Measurements from ENCODE around the gene NUDT16L1.

The NUDT16L1 gene

DNA sequence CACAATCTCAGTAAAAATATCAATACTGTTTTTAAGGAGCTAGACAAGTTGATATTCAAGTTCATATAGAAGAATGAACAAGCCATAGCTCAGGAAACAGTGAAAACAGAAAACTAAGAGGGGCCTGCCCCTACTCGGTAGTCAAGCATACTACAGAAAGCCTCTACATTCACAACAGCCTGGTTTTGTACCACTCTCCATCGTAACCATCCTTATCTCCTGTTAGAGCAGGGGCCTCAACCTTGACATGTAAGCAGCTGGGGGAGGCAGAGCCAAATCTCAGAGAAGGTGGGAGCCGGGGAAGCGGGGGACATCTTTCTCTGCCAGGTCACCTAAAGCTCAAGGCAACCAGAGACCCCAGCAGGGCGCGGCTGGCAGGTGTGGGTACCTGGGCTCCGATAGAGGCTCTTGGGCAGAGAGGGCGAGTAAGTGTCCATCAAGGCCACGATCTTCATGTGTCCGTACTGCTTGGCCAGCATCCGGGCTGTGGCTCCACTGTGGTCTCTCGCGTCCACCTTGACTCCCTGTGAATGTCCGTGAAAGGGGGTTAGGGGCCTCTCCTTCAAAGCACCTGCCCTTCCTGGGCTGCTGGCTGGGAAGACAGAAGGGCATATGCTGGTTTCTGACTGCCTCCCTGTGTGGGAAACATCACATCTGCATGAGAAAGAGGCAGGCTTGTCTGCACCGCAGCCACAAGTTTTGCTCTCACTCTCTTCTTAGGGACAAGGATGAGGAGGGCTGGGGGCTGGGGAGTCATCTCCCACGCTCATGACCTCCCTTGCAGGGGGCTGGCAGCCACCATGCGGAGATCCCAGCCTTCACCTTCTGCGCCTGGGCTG lies 20.5 kb downstream of the NUDT16L1 start:
- TF ChIP-seq, protein P1, sequence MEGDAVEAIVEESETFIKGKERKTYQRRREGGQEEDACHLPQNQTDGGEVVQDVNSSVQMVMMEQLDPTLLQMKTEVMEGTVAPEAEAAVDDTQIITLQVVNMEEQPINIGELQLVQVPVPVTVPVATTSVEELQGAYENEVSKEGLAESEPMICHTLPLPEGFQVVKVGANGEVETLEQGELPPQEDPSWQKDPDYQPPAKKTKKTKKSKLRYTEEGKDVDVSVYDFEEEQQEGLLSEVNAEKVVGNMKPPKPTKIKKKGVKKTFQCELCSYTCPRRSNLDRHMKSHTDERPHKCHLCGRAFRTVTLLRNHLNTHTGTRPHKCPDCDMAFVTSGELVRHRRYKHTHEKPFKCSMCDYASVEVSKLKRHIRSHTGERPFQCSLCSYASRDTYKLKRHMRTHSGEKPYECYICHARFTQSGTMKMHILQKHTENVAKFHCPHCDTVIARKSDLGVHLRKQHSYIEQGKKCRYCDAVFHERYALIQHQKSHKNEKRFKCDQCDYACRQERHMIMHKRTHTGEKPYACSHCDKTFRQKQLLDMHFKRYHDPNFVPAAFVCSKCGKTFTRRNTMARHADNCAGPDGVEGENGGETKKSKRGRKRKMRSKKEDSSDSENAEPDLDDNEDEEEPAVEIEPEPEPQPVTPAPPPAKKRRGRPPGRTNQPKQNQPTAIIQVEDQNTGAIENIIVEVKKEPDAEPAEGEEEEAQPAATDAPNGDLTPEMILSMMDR (conservative IDR thresholded peaks at IDR 0.05) = no peak
- no peak for TF ChIP-seq ZFX (IDR thresholded peaks at IDR 0.05)
- no peak overlapping the region for H3K27ac ChIP-seq

DNA sequence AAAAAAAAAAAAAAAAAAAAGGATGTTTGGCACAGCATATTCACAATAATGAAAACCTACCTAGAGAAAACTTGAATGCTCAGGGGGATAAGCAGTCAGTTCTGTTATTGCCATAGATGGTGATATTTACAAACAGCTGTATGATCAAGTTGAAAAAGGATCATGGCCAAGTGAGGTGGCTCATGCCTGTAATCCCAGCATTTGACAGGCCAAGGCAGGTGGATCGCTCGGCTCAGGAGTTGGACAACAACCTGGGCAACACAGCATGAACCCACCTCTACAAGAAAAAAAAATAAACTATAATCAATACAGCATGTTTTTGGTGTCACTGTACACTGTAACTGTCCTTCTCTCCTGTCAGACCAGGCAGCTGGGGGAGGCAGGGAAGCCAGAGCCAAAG lies 21.6 kb downstream of the NUDT16L1 start:
- no peak overlapping the region for H3K27ac ChIP-seq
- no peak for TF ChIP-seq ZFX (IDR thresholded peaks at IDR 0.05)
- TF ChIP-seq, protein P1 (conservative IDR thresholded peaks at IDR 0.05) = no peak

DNA sequence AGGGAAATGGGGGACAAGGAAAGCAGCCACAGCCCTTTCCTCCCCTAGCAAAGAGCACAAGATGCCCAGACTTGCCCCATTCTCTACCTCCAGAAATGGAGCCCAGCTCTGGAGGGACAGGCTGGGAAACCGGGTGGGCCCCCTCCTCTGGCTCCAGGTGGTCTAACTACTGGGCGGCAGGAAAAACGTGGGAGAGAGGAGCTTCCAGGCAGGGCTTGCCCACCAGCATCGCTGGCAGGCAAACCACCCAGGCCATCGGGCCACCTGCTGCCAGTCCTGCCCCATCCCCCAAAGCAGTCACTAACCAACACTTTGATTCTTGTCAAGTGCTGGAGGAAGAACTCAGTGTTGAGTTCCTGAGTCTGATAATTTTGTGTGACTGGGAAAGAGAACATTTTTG lies 25.1 kb downstream of the NUDT16L1 start:
- no peak for TF ChIP-seq ZFX (IDR thresholded peaks at IDR 0.05)
- TF ChIP-seq, protein P1 (conservative IDR thresholded peaks at IDR 0.05) = no peak
- H3K27ac ChIP-seq = no peak overlapping the region

DNA sequence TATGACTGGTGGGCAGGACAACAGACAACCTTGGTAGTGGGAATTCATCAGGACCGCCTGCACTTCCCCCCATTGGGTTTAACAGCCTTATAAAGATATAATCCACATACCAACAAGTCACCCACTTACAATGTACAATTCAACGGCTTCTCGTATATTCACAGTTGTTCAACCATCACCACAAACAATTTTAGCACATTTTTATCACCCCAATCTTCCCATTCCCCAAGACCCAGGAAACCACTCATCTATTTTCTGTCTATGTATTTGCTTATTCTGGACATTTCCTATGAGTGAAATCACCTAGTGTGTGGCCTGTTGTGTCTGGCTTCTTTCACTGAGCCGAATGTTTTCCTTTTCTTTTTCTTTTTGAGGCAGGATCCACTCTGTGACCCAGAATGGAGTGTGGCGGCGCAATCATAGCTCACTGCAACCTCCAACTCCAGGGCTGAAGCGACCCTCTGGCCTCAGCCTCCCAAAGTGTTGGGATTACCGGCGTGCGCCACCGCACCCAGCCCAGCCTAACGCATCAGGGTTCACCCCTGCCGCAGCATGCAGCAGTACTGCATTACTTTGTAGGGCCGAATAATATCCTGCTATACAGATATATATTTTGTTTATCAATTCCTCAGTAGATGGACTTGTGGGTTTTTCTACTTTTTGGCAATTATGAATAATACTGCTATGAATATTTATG lies 29.9 kb downstream of the NUDT16L1 start:
- no peak for TF ChIP-seq ZFX (IDR thresholded peaks at IDR 0.05)
- TF ChIP-seq, protein P1 (conservative IDR thresholded peaks at IDR 0.05) = no peak
- H3K27ac ChIP-seq = no peak overlapping the region

DNA sequence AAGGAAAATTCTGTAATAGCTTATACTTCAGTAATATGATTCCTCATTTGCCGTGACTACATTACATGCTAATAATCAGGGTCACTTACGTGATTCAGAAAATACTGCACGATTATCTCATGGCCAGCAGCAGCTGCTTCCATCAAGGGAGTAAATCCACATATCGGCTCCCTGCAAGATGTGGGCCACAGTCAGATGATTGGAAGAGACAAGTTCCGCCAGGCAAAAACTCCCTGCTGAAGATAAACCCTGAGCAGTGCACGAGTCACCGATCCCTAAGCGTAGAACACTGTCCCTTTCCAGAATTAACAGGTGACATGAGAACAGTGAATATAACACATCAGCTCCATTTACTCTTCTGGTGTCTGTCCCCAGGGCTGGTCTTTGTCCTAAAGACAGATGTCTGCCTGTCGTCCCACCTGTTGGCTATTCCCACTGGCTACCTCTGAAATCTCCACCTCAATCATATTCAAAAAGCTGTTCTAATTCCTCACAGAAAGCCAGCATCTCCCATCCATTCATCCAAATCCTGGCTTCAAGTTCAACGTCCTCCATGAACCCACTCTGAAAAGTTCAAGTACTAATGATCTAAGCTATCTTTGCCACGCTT lies 31.4 kb downstream of the NUDT16L1 start:
- no peak overlapping the region for H3K27ac ChIP-seq

DNA sequence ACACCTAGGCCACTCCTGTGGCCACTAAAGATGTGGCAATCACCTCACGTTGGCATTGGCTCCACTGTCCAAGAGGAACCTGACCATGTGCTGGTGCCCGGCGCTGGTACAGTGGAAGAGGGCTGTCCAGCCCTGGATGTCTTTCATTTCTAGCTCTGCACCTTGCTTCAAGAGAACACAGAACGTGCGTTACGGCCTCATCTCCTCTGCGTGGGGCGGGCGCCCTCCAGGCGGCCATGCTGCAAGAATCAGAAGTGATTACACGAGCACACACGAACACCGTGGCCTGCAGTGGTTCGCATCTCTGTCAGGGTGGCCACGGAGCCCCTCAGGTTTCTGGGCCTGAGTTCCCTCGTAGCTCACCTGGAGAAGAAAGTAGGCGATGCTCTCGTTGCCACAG lies 33.3 kb downstream of the NUDT16L1 start:
- TF ChIP-seq ZFX (IDR thresholded peaks at IDR 0.05) = no peak
- TF ChIP-seq, protein P1 (conservative IDR thresholded peaks at IDR 0.05) = no peak
- H3K27ac ChIP-seq = no peak overlapping the region

More for the DNA sequence above, 31.4 kb downstream of the NUDT16L1 start:
- TF ChIP-seq, protein P1 (conservative IDR thresholded peaks at IDR 0.05) = no peak
- no peak for TF ChIP-seq ZFX (IDR thresholded peaks at IDR 0.05)

DNA sequence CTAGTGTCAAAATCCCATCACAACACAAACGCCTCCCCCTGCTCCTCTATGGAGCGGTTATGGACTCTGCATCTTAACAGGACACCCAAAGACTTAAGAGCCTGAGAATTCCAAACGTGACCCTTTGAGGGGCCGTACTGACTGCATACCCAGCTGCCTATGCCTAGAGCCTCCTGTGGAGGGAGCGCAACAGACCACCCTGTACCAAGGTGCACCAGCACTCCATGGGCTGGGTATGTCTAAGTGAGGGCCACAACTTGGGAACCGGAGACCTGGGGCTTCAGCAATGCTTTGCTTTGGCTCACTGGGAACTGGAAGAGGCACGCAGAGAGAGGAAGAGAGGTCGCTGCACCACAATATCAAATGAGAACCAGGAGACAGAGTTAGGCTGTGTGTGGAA lies 35.3 kb downstream of the NUDT16L1 start:
- H3K27ac ChIP-seq = no peak overlapping the region
- TF ChIP-seq, protein P1 (conservative IDR thresholded peaks at IDR 0.05) = no peak
- no peak for TF ChIP-seq ZFX (IDR thresholded peaks at IDR 0.05)

Measured in C4-2B (cell line).